ENCODE measurements around the gene GPR157. TPM values are rescaled to one million over a fixed set of nuclear protein-coding genes. Genes with fewer than 3 reads are reported as not detected.
"Not testable (repeated sequence)": the region's sequence is repeated elsewhere in the genome, so short reads cannot be mapped to it uniquely, and the experiment has no call there.

The GPR157 gene
- polyA plus RNA-seq, 1 donor, result 0.68 TPM

- DNase-seq (ENCODE audit: low read depth), result no peak
Observed at GRCh38 chr1:9146156-9146555, 17.3 kb upstream of the GPR157 start.

- DNase-seq (ENCODE audit: low read depth), result no peak
Observed at GRCh38 chr1:9145714-9146113, 16.8 kb upstream of the GPR157 start.

- no peak for DNase-seq (ENCODE audit: low read depth)
Observed at GRCh38 chr1:9145021-9145668, 16.2 kb upstream of the GPR157 start.

- DNase-seq (ENCODE audit: low read depth), result not testable (repeated sequence)
Observed at GRCh38 chr1:9144494-9144893, 15.6 kb upstream of the GPR157 start.

GRCh38 chr1:9143250-9143649, 14.3 kb upstream of the GPR157 start:
- no peak for DNase-seq (ENCODE audit: low read depth)

- DNase-seq (ENCODE audit: low read depth), result no peak
Observed at GRCh38 chr1:9139930-9140329, 11.0 kb upstream of the GPR157 start.

- no peak for DNase-seq (ENCODE audit: low read depth)
Observed at GRCh38 chr1:9136932-9137331, 8.0 kb upstream of the GPR157 start.

- no peak for DNase-seq (ENCODE audit: low read depth)
Observed at GRCh38 chr1:9135073-9135836, 6.4 kb upstream of the GPR157 start.

GRCh38 chr1:9133870-9134585, 5.1 kb upstream of the GPR157 start:
- no peak for DNase-seq (ENCODE audit: low read depth)

- DNase-seq (ENCODE audit: low read depth), result no peak
Observed at GRCh38 chr1:9129266-9130041, 552 bp upstream of the GPR157 start.

GRCh38 chr1:9128166-9128519, 759 bp downstream of the GPR157 start:
- DNase-seq (ENCODE audit: low read depth), result no peak

GRCh38 chr1:9127395-9128165, 1.3 kb downstream of the GPR157 start:
- no peak for DNase-seq (ENCODE audit: low read depth)

- no peak for DNase-seq (ENCODE audit: low read depth)
Observed at GRCh38 chr1:9126511-9126910, 2.4 kb downstream of the GPR157 start.

- DNase-seq (ENCODE audit: low read depth), result not testable (repeated sequence)
Observed at GRCh38 chr1:9125847-9126246, 3.1 kb downstream of the GPR157 start.

- no peak for DNase-seq (ENCODE audit: low read depth)
Observed at GRCh38 chr1:9125325-9125724, 3.6 kb downstream of the GPR157 start.

- DNase-seq (ENCODE audit: low read depth), result not testable (repeated sequence)
Observed at GRCh38 chr1:9124389-9124788, 4.5 kb downstream of the GPR157 start.

- not testable (repeated sequence) for DNase-seq (ENCODE audit: low read depth)
Observed at GRCh38 chr1:9123665-9124064, 5.2 kb downstream of the GPR157 start.

- DNase-seq (ENCODE audit: low read depth), result no peak
Observed at GRCh38 chr1:9121496-9122409, 7.1 kb downstream of the GPR157 start.

- DNase-seq (ENCODE audit: low read depth), result no peak
Observed at GRCh38 chr1:9120312-9120958, 8.5 kb downstream of the GPR157 start.

- DNase-seq (ENCODE audit: low read depth), result no peak
Observed at GRCh38 chr1:9119745-9120144, 9.2 kb downstream of the GPR157 start.

All from forelimb muscle (tissue), 1 donor.